HFF-Myc (cell line): ENCODE data around the gene COLQ.

Experiments used
- DNase-seq: peaks from one replicate; pipeline ENCODE4 v3.0.0-alpha.2; 2011; ENCODE audit warnings: low read depth; ENCODE audit errors: extremely low read depth
- H3K4me3 ChIP-seq: replicated peaks from 2 replicates; pipeline ENCODE4 v1.5.1; 2011; ENCODE audit warnings: low read depth, mild to moderate bottlenecking, control low read depth, low read length
- CTCF ChIP-seq: IDR thresholded peaks from 2 replicates; pipeline ENCODE4 v1.5.1; 2012; ENCODE audit warnings: mild to moderate bottlenecking, low read depth, low read length, control low read depth; ENCODE audit errors: missing control alignments

COLQ gene

GRCh38 chr3:15521573-15521965 is at the start of gene COLQ:
Gene COLQ, minus strand, starts transcription at chr3:15521706. Its CDS starts 81 bp downstream, at chr3:15521625.
- DNase-seq, result no peak
- H3K4me3 ChIP-seq, result no peak within 1 kb of the TSS
- TF ChIP-seq CTCF, result no peak

GRCh38 chr3:15563190-15563589 is 41.7 kb upstream of the COLQ start:
- TF ChIP-seq CTCF, result no peak
- no peak for DNase-seq
- H3K4me3 ChIP-seq, result no peak overlapping the region

GRCh38 chr3:15562560-15562959 is 41.1 kb upstream of the COLQ start:
- no peak for DNase-seq
- no peak overlapping the region for H3K4me3 ChIP-seq
- TF ChIP-seq CTCF, result no peak

- H3K4me3 ChIP-seq, result no peak overlapping the region
- TF ChIP-seq CTCF, result no peak
These were observed 37.1 kb upstream of the COLQ start for GRCh38 chr3:15558581-15558980.

GRCh38 chr3:15557511-15557946 is 36.0 kb upstream of the COLQ start:
- DNase-seq, result peak; percentile 52
- no peak overlapping the region for H3K4me3 ChIP-seq
- peak; percentile 47 for TF ChIP-seq CTCF

More at GRCh38 chr3:15558581-15558980, 37.1 kb upstream of the COLQ start:
- DNase-seq, result no peak

GRCh38 chr3:15556512-15556911 is 35.0 kb upstream of the COLQ start:
- TF ChIP-seq CTCF, result no peak
- H3K4me3 ChIP-seq, result no peak overlapping the region
- no peak for DNase-seq

GRCh38 chr3:15553749-15554148 is 32.2 kb upstream of the COLQ start:
- H3K4me3 ChIP-seq, result no peak overlapping the region
- TF ChIP-seq CTCF, result no peak
- DNase-seq, result no peak
